Fibroblast of skin of left quadriceps (primary cell): ENCODE measurements around the gene RHOA.

ENCODE experiments used
- DNase-seq, 2 experiments: peaks; one replicate each; pipeline ENCODE4 v3.0.0-alpha.2; 2013; ENCODE audit warnings: low read depth in 2 of 2

The RHOA gene

GRCh38 chr3:49411968-49412631 lies at the start of gene RHOA, which contains the start of gene TCTA:
Gene RHOA (minus strand): TSS chr3:49411976. CDS start chr3:49375589, 36,387 bp downstream.
Gene TCTA (plus strand): TSS chr3:49412423. CDS start chr3:49412427, 4 bp downstream.
- DNase-seq: peak; percentile 100

GRCh38 chr3:49460956-49461355 lies 49.2 kb upstream of the RHOA start:
- no peak for DNase-seq

- no peak for DNase-seq
Measured at GRCh38 chr3:49460188-49460890, 48.6 kb upstream of the RHOA start.

GRCh38 chr3:49456466-49456865 lies 44.7 kb upstream of the RHOA start:
- peak in 1 of 2 experiments; percentile 6 for DNase-seq

GRCh38 chr3:49454898-49455681 lies 43.3 kb upstream of the RHOA start:
- no peak for DNase-seq

GRCh38 chr3:49454458-49454857 lies 42.7 kb upstream of the RHOA start:
- no peak for DNase-seq

GRCh38 chr3:49453621-49454020 lies 41.8 kb upstream of the RHOA start:
- DNase-seq: no peak

GRCh38 chr3:49445391-49445790 lies 33.6 kb upstream of the RHOA start:
- DNase-seq: no peak

- no peak for DNase-seq
Measured at GRCh38 chr3:49434731-49435130, 23.0 kb upstream of the RHOA start.

GRCh38 chr3:49428752-49429080 lies 16.9 kb upstream of the RHOA start:
- DNase-seq: no peak

- no peak for DNase-seq
Measured at GRCh38 chr3:49427586-49427985, 15.8 kb upstream of the RHOA start.

- no peak for DNase-seq
Measured at GRCh38 chr3:49424816-49425215, 13.0 kb upstream of the RHOA start.

- no peak for DNase-seq
Measured at GRCh38 chr3:49422379-49423248, 10.8 kb upstream of the RHOA start, which contains the start of gene AMT. Gene AMT (minus strand): TSS chr3:49422473. CDS start chr3:49422450, 23 bp downstream.

- no peak for DNase-seq
Measured at GRCh38 chr3:49421890-49422378, 10.2 kb upstream of the RHOA start.

- DNase-seq: no peak
Measured at GRCh38 chr3:49417516-49418120, 5.8 kb upstream of the RHOA start.

GRCh38 chr3:49416867-49417266 lies 5.1 kb upstream of the RHOA start:
- no peak for DNase-seq

- no peak for DNase-seq
Measured at GRCh38 chr3:49415931-49416601, 4.3 kb upstream of the RHOA start.

- no peak for DNase-seq
Measured at GRCh38 chr3:49414753-49415152, 3.0 kb upstream of the RHOA start.

- no peak for DNase-seq
Measured at GRCh38 chr3:49413338-49413734, 1.6 kb upstream of the RHOA start.

- no peak for DNase-seq
Measured at GRCh38 chr3:49412632-49413337, 1.0 kb upstream of the RHOA start.
